OCI-LY3 (cell line): Measurements from ENCODE around the gene CRB1.

Experiments used
- EZH2phosphoT487 ChIP-seq: fragments of 200-600 bp; shearing (Covaris generic); IDR thresholded peaks from 2 replicates; pipeline ENCODE4 v1.6.1; 2018; ENCODE audit warnings: antibody characterized with exemption, mixed run types, low read depth
- TF ChIP-seq, protein P1 (sequence below): fragments of 200-600, 300-600 bp; sonication (generic); IDR thresholded peaks from 2 replicates; pipeline ENCODE4 v1.5.1; 2014; ENCODE audit warnings: antibody characterized with exemption, low read length, low read depth

DNA sequence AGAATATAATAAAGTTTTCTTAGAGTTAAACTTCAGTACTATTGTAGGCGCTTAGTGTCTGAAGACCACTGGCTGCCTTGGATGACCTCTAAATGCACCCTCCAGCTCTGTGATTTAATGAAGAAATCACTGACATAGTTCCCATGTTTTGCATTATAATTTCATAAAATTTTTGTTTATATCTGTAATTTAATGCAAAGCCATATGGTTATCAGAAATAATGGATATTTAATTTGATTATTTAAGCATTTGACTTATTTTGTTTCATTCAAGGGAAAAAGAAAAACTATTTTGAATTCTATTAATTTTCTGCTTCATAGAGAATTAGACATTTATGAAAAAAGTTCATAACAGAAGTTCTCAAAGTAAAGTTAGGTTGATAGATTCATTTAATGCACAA, 18.6 kb downstream of the CRB1 start:
- TF ChIP-seq, protein P1, sequence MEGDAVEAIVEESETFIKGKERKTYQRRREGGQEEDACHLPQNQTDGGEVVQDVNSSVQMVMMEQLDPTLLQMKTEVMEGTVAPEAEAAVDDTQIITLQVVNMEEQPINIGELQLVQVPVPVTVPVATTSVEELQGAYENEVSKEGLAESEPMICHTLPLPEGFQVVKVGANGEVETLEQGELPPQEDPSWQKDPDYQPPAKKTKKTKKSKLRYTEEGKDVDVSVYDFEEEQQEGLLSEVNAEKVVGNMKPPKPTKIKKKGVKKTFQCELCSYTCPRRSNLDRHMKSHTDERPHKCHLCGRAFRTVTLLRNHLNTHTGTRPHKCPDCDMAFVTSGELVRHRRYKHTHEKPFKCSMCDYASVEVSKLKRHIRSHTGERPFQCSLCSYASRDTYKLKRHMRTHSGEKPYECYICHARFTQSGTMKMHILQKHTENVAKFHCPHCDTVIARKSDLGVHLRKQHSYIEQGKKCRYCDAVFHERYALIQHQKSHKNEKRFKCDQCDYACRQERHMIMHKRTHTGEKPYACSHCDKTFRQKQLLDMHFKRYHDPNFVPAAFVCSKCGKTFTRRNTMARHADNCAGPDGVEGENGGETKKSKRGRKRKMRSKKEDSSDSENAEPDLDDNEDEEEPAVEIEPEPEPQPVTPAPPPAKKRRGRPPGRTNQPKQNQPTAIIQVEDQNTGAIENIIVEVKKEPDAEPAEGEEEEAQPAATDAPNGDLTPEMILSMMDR = no peak
- TF ChIP-seq EZH2phosphoT487 = no peak
